Ishikawa (cell line): ENCODE data around the gene UHRF1.

Experiments used
- EP300 ChIP-seq: IDR thresholded peaks from 2 replicates; pipeline ENCODE4 v1.6.1; 2012; ENCODE audit warnings: borderline replicate concordance
- RAD21 ChIP-seq: IDR thresholded peaks from 2 replicates; pipeline ENCODE4 v1.6.1; 2012; ENCODE audit warnings: low read depth
- TCF12 ChIP-seq: IDR thresholded peaks from 2 replicates; pipeline ENCODE4 v1.6.1; 2012; ENCODE audit warnings: low read depth

DNA sequence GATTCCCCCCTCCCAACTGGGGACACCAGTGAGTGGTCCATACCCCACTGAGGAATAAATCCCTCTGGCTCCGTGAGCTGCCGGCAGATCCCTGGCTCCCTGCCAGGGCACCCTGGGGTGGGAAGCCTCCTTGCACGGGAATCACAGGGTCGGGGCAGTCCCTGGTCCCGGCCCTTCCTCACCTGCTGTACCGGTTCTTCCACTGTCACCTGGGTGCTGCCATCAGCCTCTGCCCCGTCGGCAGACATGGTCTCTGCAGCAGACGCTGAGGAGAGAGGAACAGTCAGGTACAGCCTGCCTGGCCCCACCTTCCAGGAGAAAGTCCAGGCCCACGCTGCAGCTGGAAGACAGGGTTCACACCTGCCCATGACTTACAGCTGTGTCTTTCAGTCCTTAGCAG, 48.2 kb upstream of the UHRF1 start:
- TF ChIP-seq TCF12 = peak; percentile 71
- no peak for TF ChIP-seq RAD21
- TF ChIP-seq EP300 = 0 out of 2 replicates have a peak, but pooled peaks have one; percentile 39
